GM08714 (cell line): ENCODE data around the gene CCDC7.
"Not testable (repeated sequence)": the region's sequence is repeated elsewhere in the genome, so short reads cannot be mapped to it uniquely, and the experiment has no call there.

Experiments used
- H3K4me3 ChIP-seq: fragments of 200-500 bp; sonication (Bioruptor generic); 2 replicates; pipeline ENCODE4 v1.5.1; 2014; ENCODE audit warnings: mild to moderate bottlenecking, low read length, inconsistent platforms
- ZNF274 ChIP-seq: IDR thresholded peaks from 2 replicates; pipeline ENCODE4 v1.6.1; 2012; ENCODE audit warnings: mild to moderate bottlenecking, low read depth, low read length

Gene CCDC7

GRCh38 chr10:32426186-32426585 is 19.8 kb upstream of the CCDC7 start:
- TF ChIP-seq ZNF274, result no peak
- no peak overlapping the region for H3K4me3 ChIP-seq

DNA sequence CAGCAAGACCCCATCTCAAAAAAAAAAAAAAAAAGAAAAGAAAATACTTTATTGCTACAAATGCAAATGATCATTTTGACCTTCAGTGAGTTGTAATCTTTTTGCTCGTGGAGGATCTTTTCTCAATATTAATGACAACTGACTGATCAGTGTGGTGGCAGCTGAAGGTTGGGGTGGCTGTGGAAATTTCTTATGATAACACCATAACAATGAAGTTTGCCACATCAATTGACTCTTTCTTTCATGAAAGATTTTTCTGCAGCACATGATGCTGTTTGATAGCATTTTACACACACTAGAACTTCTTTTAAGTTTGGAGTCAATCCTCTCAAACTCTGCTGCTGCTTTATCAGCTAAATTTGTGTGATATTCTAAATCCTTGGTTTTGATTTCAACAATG is 12.4 kb upstream of the CCDC7 start:
- TF ChIP-seq ZNF274, result no peak

GRCh38 chr10:32436215-32436614 is 9.7 kb upstream of the CCDC7 start:
- TF ChIP-seq ZNF274, result no peak

More for the DNA sequence above, 12.4 kb upstream of the CCDC7 start:
- H3K4me3 ChIP-seq, result no peak overlapping the region

GRCh38 chr10:32437334-32437733 is 8.6 kb upstream of the CCDC7 start:
- no peak overlapping the region for H3K4me3 ChIP-seq
- TF ChIP-seq ZNF274, result no peak

More at GRCh38 chr10:32436215-32436614, 9.7 kb upstream of the CCDC7 start:
- H3K4me3 ChIP-seq, result no peak overlapping the region

DNA sequence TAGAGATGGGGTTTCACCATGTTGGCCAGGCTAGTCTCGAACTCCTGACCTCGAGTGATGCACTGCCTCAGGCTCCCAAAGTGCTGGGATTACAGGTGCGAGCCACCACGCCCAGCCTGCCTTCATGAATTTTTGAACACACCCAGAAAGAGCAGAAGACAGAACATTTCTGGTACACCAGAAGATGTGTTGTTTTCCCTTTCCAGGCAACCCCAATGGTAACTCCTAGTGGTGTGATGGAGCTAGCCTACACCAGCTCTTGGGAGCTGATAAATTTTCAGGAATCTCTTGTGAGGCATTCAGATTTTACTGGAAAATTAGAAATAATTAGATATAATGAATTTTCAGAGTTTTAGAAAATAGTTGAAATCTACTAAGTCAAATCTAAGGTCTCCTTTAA is 904 bp upstream of the CCDC7 start:
- TF ChIP-seq ZNF274, result no peak
- H3K4me3 ChIP-seq, result peak overlapping the region; percentile 97

DNA sequence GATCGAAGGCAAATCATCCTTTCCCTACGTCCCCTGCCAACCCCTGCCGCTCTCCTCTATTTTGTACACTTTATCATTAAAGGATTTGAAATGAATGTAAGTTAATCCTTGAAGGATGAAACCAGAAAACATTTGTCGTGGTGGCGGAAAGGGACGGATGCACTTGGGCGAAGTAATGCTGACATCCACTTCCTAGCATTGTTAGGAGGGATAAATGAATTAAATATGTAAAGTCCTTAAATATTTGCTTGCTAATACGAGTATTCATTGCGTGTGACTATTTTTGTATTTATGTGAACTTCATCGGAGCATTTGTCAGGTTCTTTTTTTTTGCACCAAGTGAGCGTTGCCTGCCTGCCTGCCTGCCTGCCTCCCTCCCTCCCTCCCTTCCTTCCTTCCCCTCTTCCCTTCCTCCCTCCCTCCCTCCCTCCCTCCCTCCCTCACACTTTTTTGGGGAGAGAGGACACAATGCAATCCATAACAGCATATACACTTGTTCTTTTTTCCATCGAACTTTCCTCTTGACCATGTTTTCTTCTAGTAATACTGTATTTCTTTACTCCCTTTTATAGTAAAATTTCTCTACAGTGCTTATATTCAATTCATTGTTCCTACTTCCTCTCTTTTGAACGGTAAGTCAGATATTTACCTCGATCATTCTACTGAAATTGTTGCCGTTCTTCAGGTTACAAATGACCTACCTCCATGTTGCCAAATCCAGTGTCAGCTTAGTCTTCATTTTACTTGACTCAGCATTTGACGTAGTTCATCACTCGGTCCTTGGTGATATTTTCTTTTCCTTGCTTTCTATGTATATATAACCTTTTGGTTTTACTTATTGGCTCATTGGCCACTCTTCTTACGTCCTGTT is 831 bp downstream of the CCDC7 start:
- TF ChIP-seq ZNF274, result no peak
- H3K4me3 ChIP-seq, result peak overlapping the region; percentile 75

GRCh38 chr10:32454148-32454547 is 8.2 kb downstream of the CCDC7 start:
- H3K4me3 ChIP-seq, result no peak overlapping the region
- TF ChIP-seq ZNF274, result no peak

DNA sequence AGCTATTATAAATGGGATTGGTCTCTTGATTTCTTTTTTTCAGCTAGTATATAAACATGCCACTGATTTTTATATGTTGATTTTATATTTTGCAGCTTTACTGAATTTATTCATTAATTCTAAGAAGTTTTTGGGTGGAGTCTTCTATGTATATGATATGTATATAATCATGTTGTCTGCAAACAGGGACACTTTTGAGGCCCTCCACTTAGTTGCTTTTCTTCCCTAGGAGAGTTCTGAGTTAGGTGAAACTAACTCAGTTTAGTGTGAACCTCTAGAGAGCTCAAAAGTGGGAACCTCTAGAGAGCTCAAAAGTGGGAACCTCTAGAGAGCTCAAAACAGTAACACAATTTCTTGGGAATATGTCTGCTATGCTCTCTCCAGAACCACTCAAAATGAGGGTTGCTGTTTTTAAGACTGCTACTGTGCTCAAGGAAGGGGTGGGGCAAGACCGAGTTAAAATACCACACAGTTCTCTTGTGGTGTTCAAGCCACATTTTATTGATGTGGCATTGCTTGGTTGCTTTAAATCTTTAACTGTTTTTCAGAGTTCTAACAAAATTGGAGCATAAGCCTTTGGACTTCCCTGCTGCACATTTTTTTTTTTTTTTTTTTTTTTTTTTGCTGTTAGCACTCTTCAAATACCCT is 13.2 kb downstream of the CCDC7 start:
- no peak overlapping the region for H3K4me3 ChIP-seq
- TF ChIP-seq ZNF274, result no peak

DNA sequence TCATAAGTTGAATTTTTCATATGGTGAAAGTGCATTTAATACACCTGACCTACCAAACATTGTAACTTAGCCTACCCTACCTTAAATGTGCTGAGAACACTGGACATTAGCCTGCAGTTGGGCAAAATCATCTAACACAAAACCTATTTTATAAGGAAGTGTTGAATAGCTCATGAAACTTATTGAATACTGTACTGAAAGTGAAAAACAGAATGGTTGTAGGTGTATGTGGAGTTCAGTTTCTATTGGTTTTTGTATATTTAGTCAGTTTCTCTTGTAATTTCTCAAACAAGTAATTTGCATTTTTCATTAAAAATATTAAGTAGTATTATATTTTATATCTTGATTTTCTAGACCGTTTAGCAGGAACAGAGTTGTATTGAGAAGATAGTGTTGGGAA is 15.3 kb downstream of the CCDC7 start:
- no peak overlapping the region for H3K4me3 ChIP-seq
- TF ChIP-seq ZNF274, result no peak

GRCh38 chr10:32471232-32471631 is 25.3 kb downstream of the CCDC7 start:
- no peak for TF ChIP-seq ZNF274
- no peak overlapping the region for H3K4me3 ChIP-seq

DNA sequence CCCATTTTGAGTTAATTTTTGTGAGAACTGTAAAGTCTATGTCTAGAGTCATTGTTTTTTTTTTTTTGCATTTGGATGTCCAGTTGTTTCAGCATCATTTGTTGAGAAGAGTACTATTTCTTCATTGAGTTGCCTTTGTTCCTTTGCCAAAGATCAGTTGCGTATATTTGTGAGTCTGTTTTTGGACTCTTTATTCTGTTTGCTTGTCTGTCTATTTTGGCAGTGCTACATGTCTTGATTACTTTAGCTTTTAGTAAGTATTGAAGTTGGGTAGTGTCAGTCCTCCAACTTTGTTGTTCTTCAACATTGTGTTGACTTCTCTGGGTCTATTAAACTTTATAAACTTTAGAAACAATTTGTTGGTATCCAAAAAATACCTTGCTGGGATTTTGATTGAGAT is 31.6 kb downstream of the CCDC7 start:
- no peak for TF ChIP-seq ZNF274

GRCh38 chr10:32481606-32482005 is 35.7 kb downstream of the CCDC7 start:
- H3K4me3 ChIP-seq, result no peak overlapping the region
- TF ChIP-seq ZNF274, result no peak

More for the DNA sequence above, 31.6 kb downstream of the CCDC7 start:
- no peak overlapping the region for H3K4me3 ChIP-seq

- H3K4me3 ChIP-seq, result not testable (repeated sequence)
Measured at GRCh38 chr10:32483019-32483502, 37.1 kb downstream of the CCDC7 start.

GRCh38 chr10:32488038-32488437 is 42.1 kb downstream of the CCDC7 start:
- H3K4me3 ChIP-seq, result not testable (repeated sequence)

DNA sequence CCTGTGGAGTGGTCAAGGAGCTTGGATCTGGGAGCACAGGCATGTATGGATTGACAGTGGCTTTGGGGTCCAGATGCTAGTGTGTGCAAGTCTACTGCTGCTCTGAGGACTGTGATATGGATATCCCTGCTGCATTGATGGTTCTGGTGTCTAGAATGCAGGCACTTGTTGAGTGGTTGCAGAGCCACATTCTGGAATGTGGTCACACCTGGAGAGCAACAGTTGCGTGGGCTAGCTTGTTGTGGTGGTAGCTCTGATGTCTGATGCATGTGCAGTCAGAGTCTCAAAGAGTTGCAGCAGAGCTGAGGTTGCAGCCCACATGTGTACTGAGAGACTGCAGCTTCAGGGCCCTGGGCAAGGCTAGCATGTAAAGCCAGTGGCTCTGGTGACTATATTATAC is 43.2 kb downstream of the CCDC7 start:
- TF ChIP-seq ZNF274, result no peak
- no peak overlapping the region for H3K4me3 ChIP-seq

- no peak overlapping the region for H3K4me3 ChIP-seq
- no peak for TF ChIP-seq ZNF274
Measured at GRCh38 chr10:32489901-32490300, 44.0 kb downstream of the CCDC7 start.

DNA sequence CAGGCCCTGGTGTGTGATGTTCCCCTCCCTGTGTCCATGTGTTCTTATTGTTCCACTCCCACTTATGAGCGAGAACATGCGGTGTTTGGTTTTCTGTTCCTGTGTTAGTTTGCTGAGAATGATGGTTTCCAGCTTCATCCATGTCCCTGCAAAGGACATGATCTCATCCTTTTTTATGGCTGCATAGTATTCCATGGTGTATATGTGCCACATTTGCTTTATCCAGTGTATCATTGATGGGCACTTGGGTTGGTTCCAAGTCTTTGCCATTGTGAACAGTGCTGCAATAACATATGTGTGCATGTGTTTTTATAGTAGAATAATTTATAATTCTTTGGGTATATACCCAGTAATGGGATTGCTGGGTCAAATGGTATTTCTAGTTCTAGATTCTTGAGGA is 48.6 kb downstream of the CCDC7 start:
- not testable (repeated sequence) for H3K4me3 ChIP-seq

- not testable (repeated sequence) for H3K4me3 ChIP-seq
Measured at GRCh38 chr10:32500136-32500535, 54.2 kb downstream of the CCDC7 start.
